CD4-positive, alpha-beta T cell treated with Interleukin-12 subunit alpha and Interleukin-12 subunit beta, for 1 hour (primary cell): ENCODE data around the gene MGAT4B.
"Not testable (repeated sequence)": the region's sequence is repeated elsewhere in the genome, so short reads cannot be mapped to it uniquely, and the experiment has no call there.

Experiments used
- DNase-seq: peaks from one replicate; pipeline ENCODE4 v3.0.0-alpha.2; 2020

MGAT4B gene

DNA sequence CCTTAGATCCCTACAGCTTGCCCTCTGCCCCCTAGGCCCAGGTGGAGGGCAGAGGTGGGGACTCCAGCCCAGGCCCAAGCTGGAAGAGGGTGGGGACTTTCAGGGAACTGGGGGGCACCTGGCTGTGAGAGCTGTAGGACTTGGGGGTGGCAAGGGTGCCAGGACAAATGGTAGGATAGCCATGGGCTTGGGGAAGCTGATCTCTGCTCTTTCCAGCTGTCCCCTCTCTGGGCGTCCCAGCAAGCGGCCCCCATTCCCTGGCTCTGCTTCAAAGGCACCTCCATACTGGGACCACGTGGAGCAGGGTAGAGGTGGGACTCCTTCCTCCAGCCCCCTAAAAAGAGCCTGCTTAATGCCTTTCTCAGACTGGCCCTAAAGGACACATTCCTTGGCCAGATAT is 12.5 kb downstream of the MGAT4B start:
- DNase-seq = no peak

DNA sequence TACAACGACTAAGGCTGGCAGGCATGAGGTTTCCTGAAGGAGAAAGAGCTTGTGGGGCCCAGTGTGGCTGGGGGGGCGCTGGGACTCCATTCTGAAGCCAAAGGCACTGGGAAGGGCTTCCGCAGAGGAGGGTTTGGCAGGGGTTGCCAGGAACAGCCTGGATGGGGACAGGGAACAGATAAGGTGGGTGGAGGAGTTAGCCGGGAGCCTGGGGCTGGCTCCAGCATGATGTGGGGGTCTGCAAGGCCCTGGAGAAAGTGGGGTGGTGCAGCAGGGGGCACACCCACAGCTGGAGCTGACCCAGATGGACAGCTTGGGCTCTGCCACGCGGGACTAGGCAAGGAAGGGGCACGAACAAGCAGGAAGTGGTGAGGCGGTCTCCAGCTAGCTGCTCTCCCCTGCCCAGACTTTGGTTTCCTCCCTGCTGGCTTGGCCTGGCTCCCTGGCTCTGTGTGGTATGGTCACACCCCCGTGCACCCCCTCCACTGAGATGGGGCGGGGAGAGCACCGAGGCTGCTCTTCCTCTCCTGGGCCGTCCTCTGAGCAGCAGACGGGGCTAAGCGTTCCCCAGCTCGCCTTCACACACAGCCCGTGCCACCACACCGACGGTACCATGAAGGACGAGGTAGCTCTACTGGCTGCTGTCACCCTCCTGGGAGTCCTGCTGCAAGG is 13.1 kb downstream of the MGAT4B start, which contains the start of gene LTC4S:
TSS of gene LTC4S (plus strand) at position 519 of the 672 bp plus-strand sequence. CDS start at position 614, 95 bp downstream.
- peak; percentile 72 for DNase-seq

DNA sequence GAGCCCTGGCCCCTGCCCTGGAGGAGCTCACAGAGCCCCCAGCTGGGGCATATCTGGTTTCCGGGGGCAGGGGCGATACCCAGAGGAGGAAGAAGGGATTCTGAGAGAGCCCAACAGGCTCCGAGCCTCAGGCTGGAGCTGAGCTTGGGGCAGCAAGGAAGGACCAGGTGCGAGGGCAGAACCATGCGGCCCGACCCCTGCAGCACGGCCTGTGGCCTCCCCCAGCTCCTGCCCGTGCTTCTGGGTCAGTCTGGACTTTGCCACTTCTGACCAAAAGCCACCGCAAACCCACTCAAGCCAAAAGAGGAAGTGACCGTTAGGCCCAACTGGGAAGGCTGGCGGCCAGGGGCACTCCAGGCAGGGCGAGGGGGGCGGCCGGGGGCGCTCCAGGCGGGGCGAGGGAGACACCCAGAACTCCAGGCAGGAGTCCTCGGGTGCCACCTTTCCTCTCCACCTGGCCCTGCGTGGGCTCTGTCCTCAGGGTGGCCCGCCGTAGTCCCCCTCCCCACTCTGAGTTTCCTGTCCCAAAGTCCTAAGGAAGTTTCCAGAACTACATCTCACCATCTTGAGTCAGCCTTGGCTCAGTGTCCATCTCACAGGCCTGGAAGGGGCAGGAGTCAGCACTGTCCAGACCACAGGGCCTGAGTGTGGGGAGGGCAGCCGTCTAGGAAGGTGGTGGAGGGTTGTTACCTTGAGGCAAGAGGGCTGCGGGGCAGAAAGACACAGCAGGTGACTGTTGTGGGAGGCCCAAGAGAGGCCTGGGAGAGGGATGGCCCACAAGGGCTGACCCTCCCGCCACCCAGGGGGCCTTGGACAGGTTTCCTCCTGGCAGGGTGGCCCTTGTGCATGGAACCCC is 13.8 kb downstream of the MGAT4B start:
- DNase-seq = no peak

DNA sequence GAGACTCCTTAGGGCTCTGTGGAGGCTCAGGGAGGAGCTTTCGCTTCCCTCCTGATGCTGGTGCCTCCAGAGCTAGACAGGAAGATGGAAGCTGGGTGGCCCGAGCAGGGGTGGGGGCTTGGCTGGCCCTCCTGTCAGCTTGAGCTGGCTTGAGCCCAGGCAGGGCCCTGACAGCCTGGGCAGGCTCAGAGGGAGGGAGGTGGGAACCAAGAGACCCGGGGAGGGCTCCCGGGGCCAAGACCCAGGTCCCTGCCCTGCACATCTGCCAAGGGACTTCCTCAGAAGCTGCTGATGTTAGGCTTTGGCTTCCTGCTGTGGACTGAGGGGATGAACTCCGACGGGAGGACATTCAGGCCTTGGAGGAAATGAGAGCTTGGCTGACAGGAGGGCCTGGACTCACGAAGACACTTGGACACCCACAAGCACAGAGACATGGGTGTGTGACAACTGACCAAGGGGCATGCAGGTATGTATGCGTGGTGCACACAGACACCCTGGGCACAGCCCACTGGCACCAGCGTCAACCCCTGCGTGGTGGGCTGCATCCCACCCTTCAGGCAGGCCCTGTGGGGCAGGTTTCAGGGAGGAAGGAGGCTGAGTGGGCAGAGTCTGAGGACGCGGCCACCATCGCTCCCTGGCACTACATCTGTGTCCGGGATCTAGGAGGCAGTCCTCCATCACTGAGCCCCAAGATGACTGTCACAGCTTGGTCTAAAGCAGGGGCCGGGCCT is 14.6 kb downstream of the MGAT4B start:
- no peak for DNase-seq

DNA sequence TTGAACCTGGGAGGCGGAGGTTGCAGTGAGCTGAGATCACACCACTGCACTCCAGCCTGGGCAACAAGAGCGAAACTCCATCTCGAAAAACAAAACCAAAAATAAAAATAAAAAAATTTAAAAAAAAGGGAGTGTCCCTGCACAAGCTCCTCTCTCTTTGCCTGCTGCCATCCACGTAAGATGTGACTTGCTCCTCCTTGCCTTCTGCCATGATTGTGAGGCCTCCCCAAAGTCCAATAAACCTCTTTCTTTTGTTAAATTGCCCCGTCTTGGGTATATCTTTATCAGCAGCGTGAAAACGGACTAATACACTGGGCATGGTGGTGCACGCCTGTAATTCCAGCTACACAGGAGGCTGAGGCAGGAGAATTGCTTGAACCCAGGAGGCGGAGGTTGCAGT is 17.4 kb downstream of the MGAT4B start:
- DNase-seq = not testable (repeated sequence)

DNA sequence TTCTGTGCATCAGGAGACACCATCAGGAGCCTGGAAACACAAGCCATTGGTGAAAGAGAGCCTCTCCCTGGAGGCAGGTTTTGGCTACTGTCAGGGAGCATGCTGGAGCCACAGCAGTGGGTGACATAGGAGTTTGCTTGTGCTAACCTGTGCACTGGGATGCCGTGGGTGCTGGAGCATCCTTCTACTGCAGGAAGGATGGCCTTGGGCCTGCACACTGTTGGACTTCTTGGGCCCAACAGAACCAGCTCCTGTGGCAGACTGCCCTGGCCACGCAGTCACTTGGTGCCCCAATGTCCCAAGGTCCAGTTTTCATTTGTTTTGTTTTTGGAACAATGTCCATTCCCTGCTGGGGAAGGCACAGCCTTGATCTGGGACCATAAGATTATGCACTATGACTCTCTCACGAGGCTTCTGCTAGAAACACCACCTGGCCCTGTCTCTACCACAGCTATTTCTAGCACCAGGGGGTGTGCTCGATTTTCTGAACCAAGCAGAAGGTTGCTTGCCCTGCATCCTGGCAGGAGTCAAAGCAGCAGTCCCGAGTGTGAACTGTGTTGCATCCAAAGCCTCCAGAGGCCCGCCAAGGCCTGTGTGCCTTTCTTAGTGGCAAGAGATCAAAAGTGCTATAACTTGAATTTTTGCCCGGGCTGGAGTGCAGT is 18.3 kb downstream of the MGAT4B start:
- DNase-seq = no peak

DNA sequence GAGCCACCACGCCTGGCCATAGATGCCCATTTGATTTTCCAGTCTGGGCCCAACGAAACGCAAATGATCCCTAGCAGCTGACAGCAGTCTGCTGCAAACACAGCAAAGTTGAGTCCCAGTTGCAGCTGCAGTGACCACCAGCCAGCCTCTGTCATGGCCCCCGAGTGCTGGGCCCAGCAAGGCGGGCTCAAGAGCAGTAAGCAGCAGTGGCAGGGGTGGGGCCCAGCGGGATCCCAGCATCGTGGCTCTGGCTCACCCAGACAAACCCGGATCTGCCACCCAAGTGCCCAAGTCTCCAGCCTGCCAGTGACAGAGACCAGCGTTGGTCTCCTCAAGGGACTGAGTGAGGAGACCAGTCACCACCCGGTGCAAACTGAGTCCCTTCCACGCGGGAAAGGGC is 19.8 kb downstream of the MGAT4B start:
- no peak for DNase-seq

DNA sequence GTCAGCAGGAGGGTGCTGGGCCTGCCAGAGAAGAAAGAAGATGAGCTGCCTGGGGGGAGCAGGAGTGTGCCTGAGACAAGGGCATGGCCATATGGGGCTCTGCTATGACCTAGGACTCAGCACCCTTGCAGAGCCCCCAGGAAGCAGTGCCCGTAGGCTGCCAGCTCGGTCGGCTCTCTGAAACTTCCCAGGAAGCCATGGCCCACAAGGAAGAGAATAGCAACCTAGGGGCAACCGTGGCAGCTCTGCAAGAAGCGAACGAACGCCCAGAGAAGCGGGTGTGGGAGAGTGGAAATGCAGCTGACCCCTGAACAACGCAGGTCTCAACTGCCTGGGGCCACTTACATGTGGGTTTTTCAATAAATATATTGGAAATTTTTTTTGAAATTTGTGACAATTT is 23.5 kb downstream of the MGAT4B start:
- no peak for DNase-seq

DNA sequence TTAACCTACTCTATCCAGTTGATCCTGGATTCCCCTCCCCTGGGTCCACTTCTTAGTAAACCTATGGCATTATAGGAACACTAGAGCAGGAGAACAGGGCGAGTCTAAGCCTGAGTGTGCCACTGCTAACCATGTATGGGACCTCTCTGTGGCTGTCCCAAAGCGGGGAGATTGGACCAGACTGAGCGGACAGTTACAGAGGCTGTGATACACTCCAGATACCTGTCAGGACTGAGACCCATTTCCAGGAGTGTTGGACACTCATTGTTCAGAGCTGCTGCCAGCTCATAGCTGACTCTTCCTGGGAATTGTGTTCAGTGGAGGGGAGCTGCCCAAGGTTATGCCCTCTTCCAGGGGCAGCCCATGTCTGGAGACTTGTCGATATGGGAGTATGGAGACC is 24.8 kb downstream of the MGAT4B start:
- DNase-seq = no peak

DNA sequence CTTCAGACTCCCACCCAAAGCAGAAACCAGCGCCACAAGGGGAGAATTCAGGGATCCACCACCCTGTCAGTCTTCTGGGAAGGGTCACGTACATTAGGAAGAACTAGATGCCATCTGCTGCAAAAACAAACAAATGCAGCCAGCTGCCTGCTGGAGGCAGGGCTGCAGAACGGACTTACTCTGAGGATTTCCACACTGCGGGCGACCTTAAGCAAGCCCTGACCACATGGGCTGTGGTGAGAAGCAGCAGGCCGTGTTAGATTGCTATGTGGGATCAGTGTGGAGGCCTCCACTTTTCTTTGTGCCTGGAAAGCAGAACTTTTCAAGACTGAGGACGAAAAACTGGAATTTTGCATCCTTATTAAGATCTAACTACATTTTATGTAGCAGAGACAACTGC is 26.3 kb downstream of the MGAT4B start:
- no peak for DNase-seq

DNA sequence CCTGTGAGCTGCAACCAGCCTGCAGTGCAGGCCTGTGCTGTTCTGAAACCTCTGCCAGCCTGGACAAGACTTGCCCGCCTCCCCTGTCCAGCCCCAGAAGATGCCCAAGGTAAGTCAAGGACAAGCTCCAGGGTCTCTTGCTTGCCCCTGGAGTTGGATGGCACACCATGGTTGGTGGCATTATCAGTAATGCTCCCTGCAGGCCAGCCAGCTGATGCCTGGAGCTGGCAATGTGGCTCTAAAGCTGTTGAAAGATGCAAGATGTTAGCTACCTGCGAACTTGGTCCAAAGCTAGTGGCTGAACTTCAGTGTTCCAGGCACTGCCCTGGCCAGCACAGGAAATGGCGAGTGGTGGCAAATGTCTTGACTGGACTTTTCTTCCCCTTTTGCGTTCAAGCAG is 26.8 kb downstream of the MGAT4B start:
- DNase-seq = no peak

DNA sequence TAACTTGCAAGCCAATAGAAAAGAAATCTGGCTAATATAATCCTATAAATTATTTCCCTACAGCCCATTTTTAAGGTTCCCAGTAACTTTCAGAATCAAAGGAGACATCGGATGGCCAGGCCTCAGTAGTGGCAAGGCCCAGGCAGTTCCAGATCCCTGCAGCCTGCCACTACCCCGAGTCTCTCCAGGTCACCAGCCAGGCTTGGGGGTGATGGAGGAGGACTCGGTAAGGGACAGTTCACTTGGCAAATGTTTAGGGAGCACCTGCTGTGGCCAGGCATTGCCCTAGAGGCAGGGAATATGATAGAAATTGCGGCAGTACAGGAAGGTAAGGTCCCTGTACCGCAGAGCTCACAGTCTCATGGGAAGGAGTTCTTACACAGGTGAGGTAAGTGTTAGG is 28.1 kb downstream of the MGAT4B start:
- DNase-seq = no peak

DNA sequence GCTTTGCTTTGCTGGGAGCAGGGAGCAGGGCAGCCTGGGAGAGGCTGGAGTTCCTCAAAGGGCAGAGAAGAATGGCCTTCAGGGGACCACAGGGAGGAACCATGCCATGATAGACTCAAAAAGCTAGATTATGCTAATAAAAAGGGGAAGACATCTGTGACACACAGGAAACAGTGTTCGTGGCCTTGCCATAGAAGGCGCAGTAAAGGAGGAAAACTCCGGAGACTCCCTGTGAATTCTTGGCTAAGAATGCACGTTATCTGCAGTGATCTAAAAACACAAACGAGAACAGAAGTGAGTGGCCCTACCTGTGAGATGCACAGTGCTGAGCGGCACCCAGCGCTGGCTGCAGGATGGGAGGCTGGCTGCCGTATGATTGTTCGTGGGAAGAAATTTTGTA is 28.8 kb downstream of the MGAT4B start:
- DNase-seq = no peak

DNA sequence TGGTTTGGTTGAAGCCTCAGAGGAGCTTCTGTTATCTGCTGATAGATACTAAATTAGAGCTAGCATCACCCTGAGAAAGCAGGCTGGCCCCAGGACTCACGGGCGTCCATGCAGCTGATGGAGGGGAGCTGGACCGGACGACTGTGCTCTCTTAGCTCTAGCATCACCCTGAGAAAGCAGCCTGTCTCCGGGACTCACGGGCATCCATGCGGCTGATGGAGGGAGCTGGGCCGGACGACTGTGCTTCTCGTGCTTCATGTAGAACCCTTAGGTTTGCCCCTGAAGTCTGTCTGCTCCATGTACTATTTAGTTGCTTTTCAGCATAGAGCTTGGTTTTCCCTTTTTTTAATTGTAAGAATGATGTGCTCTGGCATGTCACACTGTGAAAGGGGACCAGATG is 29.2 kb downstream of the MGAT4B start:
- DNase-seq = no peak

DNA sequence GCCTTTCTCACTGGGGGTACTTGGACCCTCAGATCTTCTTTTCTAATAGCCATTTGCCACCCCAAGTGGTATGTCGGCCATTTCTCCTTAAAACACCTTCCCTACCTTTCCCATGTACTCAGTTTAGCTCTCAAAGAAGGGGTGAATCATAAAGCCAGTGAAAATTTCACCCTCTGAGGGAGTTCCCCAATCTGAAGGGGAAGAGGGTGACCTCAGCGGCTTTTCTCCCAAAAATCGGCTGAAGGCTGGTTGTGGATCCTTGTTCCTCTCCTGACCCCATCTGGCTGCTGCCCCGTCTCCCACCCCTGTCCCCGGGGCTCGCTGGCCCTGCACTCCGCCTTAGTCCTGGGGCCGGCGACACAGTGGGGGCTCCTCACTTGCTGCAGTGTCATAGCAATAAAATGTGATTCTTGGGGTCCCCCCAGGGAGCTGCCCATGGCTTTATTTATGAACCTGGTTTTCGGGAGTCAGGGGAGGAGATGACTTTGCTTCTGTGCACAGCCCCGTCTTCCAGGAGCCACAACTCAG is 30.2 kb downstream of the MGAT4B start:
- DNase-seq = no peak

DNA sequence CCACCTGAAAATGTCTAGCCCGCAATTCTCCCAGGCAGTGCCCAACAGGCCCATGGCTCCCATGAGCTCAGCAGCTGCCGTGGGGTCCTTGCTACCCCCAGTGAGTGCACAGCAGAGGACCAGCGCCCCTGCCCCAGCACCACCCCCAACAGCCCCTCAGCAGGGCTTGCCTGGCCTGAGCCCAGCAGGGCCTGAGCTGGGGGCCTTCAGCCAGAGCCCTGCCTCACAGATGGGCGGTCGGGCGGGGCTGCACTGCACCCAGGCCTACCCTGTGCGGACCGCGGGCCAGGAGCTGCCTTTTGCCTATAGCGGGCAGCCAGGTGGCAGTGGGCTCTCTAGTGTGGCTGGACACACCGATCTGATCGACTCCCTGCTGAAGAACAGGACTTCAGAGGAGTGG is 32.2 kb downstream of the MGAT4B start:
- DNase-seq = no peak

DNA sequence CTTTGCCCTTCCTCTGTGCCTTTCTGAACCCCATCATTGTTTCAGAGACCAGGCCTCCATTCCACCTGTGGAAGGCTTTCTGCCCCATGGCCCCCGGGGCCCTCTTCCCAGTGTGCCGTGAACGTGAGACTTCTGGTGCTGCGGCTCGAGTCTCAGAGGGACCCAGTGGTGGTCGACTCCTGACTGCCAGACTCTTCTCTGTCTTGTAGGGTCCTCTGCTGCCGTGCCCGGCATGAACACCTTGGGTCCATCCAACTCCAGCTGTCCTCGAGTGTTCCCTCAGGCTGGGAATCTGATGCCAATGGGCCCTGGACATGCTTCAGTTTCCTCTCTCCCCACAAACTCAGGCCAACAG is 33.0 kb downstream of the MGAT4B start:
- no peak for DNase-seq

DNA sequence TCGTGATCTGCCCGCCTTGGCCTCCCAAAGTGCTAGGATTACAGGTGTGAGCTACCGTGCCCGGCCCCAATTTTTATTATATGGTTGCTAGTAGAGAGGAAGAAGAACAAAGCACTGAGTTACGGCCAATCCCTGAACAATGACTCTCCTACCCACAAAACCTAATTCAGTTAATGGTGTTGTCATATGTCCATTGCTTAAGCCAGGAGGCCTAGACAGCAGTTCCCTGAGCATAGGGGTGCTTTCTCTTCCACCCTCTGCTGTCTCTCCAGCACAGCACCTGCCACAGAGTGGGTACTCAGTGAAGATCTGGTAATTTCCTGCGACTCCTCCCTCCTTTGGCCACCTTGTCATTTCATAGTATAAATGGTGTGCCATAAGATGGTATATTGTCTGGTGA is 34.3 kb downstream of the MGAT4B start:
- no peak for DNase-seq

DNA sequence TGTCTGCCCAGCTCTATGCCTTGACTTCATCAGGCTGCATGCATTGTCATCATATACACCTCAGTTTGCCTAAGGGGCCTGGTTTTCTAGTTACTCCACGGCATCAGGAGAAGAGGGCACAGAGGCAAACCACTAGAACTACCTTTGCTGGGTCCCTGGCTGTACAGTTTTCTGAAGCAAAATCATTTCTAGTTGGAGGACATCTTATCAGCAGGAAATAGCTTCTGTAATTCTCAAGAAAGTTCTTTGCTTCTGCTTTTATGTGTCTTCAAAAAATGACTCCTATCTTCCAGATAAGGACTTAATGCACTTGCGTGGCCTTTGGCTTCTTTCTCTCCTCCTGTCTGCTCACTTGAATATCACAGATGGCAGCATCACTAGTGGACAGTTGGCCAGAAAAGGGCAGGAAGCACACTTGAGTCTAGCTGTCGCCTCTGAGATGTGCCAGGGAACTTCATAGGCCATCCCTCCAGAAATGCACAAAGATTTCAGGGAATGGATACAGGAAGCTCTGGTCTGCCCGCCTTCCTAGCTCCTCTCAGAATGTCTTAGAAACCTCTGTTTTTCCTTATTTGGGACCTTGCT is 35.3 kb downstream of the MGAT4B start:
- DNase-seq = no peak

DNA sequence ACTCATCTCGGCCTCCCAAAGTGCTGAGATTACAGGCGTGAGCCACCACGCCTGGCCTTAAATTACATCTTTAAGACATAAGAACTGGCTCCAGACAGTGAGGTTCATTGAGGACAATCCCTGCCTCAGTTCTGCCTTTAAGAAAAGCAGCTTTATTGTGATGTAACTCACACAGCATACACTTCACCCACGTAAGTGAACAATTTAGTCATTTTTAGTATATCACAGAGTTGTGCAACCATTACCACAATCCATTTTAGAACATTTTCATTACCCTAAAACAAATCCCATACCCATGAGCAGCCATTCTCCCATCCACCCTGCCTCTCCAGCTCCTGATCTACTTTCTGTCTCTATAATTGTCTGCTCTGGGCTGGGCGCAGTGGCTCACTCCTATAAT is 36.9 kb downstream of the MGAT4B start:
- no peak for DNase-seq

DNA sequence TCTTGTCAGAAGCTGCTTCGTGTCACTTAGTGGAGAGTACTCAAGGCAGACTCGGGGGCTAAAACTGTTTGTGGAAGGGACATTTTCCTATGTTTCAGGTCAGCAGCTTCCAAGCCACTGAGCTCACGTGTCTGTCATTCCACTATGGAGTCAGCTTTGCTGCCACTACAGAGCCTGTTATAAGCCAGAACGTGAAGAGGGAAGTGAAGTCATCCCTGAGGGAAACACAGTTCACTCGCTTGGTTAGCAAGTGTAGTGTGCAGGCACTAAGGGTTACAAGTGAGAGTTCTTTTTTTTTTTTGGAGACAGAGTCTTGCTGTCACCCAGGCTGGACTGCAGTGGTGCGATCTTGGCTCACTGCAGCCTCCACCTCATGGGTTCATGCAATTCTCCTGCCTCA is 37.4 kb downstream of the MGAT4B start:
- DNase-seq = no peak

DNA sequence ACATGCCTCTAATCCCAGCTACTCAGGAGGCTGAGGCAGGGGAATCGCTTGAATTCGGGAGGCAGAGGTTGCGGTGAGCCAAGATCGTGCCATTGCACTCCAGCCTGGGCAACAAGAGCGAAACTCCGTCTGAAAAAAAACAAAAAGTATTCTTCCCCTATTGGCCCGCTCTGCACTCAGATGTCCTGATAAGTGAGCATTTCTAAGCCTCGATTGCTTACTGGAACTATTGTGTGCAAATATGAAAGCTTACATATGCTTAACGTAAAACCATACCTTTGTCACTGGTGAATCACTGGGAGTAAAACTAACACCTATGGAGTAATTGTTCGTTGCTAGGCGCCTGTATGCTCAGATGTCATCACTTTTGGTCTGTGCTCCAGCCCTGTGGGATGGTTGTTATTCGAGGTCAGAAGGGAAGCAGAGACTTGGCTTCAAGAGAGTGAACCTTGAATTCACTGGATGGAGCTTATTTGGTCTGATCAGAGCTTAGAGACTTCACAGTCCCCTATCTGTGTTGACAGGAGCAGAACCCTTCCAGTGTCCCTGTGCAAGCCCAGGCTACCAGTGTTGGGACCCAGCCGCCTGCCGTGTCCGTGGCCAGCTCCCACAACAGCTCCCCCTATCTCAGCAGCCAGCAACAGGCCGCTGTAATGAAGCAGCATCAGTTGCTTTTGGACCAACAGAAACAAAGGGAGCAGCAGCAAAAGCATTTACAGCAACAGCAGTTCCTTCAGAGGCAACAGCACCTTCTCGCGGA is 38.2 kb downstream of the MGAT4B start:
- DNase-seq = no peak
